NCI-H748 (cell line): ENCODE data around the gene YPEL2.
"Not testable (repeated sequence)": the region's sequence is repeated elsewhere in the genome, so short reads cannot be mapped to it uniquely, and the experiment has no call there.

Source experiments
- DNase-seq: peaks from one replicate; lab custom pipeline; 2025; ENCODE audit not compliant: unreplicated experiment; lab: John Stamatoyannopoulos, UW

The YPEL2 gene

DNA sequence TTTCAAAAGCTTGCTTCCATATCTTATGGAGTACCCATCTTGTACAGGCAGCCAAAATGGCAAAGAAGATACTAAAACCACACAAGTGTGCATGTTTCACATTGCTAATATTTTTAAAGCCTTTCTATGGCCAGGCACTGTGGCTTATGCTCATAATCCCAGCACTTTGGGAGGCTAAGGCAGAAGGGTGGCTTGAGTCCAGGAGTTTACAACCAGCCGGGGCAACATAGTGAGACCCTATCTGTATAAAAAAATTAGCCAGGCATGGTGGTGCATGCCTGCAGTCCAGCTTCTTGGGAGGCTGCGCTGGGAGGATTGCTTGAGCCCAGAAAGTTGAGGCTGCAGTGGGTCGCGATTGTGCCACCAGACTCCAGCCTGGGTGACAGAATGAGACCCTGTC, 71.3 kb downstream of the YPEL2 start:
- no peak for DNase-seq

DNA sequence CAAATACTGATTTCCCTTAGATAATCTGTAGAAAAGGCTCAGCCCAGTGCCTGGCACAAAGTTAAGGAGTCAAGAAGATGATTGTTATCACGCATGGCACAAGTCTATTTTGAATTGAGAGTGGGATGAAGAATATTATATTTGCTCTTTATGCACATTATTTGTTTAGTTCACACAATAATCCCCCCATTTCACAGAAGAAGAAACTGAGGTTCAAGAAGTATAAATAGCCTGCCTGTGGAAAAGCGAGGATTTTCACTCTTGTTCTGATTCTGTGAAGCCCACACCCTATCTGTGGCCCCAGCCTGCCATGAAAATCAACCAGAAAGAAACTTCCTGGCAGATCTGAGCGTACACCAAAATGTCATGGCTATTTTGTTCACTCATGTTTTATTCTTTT, 73.0 kb downstream of the YPEL2 start:
- no peak for DNase-seq

DNA sequence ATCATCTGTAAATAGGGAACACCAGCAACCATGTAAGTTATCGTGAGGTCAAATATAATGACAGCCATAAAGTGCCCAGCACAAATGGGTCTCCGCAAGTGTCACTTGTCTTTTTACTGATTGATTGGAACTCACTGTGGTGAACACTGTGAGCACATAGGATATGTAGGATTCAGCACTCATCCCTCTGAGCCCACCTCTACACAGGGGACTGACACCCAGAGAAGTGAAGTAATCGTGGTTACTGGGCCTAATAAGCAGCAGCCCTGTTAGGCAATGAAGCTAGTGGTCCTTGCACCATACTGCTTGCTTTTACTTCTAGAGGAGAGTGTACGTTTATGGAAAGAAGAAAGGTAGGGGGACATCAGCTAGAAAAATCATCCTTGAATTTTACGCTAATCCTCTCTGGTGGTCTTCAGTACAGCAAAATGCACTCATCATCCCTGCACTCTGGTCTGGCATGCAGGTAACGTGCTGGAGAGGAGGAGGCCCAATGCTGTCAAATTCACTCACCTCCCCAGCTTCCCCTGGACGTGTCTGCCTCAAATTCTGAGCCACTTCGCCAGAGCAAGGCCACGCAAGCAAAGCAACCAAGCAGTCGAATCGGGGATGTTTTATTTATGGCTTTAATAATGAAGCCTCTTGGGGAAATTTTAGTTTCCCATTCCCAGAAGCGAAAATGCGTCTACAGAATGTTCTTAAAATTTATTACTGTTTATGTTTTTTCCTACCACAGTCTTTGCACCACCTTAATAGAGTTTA, 74.7 kb downstream of the YPEL2 start:
- no peak for DNase-seq

DNA sequence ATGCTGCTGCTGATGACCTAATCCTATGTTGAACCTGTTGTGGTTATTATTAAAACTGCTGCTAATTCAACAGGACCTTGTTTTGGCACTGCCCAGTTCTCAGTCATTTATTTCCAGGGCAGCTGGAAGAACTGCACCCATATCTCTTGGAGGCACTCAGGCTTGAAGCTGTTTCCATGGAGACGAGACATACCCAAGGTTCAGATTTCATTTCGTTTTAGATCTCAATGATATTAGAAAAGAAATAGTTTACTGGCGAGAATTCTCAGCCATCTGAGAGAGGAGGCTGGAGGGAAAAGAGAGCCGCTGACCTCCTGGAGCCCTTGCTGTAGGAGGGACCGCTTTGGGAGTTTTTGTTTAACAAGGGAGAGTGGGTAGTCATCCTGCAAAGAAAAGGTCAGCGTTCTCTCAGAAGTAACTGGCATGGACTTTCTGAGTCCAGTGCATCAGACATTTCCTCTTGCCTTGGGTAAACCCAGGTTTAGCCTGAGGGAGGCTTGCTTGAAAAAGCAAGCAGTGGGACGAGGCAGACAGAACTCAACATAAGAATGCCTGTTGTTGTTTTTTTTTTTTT, 75.4 kb downstream of the YPEL2 start:
- DNase-seq: peak; percentile 76

DNA sequence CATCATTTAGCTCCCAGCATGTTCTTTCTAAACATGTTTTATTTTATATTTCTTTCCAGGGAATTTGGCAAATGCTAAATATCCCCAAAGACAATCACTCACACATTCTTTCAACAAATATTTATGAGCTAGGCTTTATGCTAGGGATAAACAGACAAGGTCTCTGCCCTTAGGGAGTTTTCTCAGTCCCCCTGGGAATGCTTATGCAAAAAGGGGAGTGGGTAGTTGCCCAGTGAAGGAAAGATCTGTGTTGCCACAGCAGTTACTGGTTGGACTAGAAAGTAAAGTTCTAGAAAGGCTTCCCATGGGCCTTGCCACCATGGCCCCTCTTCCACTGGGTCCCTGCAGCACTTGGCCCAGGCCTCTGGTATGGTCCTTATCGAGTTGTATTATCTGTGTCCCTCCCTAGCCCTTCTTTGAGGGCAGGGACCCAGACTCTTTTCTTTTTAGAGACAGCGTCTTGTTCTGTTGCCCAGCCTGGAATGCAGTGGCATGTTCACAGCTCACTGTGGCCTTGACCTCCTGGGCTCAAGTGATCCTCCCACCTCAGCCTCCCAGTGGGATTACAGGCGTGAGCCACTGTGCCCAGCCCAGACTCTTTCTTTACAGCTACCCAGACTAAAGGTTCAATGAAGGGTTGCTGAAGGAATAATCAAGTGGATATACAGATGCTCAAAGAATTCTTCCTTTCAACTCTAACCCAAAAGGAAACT, 78.0 kb downstream of the YPEL2 start:
- no peak for DNase-seq

DNA sequence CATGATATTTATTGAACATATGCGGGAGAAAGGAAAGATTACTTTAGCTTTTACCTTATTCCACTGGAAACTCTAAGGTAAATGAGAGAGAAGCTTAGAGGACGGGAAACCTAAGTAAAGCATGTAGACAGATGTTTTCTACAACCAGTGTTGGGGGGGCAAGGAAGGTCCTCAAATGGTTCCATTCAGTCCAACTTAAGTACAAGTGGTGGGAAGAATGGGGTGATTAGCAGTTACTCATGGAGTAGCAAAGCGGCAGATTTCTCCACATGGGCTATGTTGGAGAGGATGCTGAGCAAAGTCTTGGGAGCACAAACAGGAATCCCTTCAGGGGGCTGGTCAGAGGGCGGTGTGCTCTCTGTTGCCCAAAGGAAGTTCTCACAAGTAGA, 78.6 kb downstream of the YPEL2 start:
- no peak for DNase-seq

DNA sequence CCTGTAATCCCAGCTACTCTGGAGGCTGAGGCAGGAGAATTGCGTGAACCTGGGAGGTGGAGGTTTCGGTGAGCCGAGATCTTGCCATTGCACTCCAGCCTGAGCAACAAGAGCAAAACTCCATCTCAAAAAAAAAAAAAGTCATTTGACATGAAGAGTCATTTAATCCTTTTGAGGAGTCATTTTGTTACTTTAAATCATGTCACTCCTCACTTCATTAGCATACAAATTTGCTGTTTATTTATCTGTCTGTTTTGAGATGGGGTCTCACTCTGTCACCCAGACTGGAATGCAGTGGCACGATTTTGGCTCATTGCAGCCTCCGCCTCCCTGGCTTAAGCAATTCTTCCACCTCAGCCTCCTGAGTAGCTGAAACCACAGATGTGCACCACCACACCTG, 81.0 kb downstream of the YPEL2 start:
- not testable (repeated sequence) for DNase-seq

DNA sequence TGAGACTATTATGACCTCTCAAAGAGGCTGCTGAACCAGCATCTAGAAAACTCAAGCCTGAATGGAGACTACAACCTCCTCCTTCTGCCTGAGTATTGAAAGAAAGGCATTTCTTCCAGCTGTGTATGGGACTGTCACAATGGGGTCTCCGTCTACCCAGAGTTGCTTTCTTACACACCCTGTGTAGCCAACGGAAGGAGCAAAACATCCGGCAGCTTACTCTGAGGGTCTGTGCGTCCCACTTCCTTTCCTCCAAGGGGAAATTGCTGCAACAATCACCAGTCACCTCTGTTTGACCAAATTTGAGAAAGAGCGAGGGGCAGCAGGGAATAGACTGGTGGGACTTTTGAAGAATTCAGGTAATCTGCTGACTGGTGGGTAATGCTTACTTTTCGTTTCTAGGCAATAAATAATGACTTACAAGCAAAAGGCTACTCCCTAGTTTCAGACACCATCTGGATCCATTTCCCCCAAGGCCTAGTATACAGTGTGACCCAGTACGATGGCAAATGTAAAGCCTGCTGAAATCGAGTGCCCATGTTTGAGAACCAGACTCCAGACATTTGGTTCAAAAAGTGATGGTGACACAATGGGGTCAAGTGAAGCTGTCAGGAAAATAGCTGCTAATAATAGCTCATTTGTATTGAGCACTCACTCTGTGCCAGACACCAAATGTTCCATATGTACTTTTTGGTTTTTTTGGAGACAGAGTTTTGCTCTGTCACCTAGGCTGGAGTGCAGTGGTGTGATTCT, 81.7 kb downstream of the YPEL2 start:
- DNase-seq: no peak

DNA sequence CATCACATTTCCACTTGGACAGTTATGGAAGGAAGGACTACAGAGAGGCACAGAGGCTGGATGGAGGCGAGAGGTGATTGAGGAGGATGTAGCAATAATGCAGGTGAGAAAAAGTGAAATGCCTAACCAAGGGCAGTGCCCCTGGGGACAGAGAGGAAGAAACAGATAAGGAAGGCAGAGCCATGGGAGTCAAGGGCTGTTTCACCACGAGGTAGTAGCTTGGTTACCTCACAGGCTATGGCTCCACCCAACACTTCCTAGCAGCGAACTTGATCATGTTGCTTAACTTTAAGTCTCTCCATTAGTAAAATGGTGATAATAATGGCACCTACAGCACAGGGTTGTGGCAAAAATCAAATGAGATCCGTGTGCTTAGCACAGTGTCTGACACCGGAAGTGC, 83.9 kb downstream of the YPEL2 start:
- DNase-seq: no peak

DNA sequence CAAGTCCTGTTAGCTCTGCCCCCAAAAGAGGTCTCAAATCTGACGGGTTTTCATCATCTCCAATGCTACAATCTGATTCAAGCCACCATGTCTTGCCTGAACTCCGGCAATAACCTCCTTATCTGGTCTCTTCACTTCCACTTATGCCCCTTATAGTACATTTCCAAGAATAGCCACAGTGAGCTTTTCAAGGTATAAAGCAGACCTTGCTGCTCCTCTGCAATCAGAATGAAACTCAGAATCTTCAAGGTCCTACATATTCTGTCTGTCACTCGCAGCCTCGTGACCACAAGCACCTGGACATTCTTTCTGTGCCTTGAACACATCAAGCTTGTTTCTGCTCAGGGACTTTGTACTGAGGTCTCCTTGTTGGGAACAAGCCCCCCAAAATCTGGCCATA, 84.7 kb downstream of the YPEL2 start:
- no peak for DNase-seq

DNA sequence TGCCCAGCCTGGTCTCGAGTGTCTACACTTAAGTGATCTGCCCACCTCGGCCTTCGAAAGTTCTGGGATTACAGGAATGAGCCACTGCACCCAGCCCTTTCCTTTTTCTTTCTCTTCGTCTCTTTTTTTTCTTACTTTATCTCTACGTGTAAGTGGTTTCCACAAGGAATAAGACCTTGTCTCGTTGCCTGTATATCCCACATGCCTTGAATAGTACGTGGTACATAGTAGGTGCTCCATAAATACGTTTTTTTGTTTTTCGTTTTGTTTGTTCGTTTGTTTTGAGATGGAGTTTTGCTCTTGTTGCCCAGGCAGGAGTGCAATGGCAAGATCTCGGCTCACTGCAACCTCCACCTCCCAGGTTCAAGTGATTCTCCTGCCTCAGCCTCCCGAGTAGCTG, 86.0 kb downstream of the YPEL2 start:
- DNase-seq: no peak

DNA sequence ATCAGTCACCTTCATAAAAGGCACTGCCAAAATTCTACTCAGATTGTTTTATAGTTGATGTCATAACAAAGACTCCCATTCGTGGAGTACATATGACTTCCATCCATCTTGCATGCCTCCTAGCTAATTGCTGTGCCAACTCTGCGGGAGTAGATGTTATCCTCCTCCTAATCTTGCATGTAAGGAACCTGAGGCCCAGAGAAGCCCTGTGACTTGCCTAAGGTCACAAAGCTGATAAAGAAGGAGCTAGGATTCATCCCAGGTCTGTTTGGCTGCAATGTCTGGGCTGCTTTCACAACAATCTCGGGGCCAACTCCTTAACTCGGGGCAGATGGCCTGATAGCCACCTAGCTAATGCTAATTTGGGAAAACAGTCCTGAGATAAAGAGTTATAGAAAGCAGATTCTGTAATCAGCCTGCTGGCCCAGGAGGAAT, 87.3 kb downstream of the YPEL2 start:
- no peak for DNase-seq

DNA sequence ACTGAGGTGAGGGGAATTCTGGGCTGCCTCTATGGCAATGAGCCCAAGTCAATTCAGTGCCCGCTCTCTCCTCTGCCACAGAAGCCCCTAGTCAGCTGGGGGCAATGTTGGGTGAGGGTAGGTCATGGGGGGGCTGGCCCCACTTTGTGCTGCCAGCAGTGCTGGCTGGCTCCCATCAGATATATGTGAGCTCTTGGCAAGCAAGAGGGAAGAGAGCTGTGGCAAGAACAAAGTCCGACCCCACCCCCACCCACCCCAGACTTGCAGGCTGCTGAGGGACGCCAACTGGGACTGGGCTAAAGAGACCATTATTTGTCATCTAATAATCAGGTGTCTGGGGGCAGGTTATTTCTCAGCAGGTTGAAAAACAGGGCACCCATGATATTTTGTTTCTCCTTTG, 89.4 kb downstream of the YPEL2 start:
- no peak for DNase-seq

DNA sequence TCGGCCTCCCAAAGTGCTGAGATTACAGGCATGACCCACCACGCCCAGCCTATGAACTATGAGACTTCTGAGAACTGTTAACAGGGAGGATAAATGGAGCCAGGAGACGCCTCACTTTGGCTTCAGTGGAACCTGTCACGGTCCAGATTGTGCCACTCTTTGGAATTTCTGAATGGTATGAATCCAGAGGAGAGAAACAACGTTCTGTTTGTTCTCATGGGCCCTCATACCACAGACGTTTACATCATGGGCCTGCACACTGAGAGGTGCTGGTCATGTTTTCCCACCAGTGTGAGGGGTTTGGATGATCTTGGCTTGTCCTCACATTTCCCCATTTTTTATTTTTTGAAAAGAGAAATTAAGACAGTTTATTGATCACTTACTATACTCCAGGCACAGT, 90.3 kb downstream of the YPEL2 start:
- DNase-seq: no peak

DNA sequence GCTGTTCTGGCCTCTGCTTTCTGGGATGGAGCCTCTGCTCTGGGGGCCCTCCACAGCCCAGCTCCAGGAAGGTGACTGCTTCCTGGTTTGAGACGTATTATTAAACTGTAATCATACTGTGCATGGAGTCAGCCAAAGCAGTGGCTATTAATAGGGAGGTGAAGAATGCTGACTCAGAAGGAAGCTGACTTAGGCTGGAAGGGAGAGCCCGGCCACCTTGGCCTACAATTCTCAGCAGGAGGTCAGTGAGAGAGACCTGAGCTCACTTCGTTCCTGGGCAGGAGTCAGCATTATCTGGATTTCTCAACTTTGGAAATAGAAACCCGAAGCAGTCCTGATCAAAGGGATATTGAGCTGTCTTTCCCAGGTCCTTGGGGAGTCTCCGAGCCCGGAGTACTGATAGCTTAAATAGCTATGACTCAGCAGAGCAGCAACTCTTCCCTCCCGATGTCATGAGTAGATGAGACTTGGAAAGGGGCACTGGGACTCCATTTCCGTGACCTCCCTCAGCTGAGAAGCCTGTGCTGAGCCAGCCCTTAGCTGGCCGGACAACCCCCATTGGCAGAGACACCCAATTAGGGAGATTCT, 91.8 kb downstream of the YPEL2 start:
- DNase-seq: no peak

DNA sequence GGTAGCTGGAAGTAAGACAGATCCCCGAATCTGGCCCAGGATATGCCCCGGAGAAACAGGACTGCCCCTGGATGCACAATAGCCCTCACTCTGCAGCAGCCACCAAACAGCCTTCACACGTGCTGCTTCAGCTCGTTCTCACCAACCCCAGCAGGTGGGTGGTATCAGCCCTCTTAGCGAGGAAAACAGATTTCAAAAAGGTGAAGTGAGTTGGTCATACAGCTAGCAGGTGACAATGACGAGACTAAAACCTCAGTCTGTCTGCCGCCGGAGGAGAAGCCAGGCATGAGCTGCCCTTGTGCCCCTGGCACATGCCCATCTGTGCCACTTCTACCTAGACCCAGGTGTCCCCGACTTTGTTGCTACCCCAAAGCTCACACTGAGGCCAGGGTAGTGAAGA, 92.4 kb downstream of the YPEL2 start:
- no peak for DNase-seq

DNA sequence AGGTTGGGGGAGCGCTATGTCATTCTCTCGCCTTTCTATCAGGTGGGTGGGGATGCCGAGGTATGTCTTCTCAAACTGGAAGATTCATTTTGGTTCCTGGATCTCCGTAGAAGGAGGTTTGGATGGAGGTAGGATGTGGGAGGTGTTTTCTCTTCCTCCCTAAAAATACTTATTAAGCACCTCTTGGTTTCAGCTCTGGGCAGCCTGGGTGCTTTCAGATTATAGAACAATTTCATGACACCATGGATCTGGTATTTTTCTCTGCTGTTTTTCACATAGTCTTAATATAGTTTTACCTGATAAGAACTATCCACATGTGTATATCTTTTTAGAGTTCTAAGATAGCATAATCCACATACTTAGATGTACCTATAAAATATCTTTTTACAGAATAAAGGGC, 92.9 kb downstream of the YPEL2 start:
- no peak for DNase-seq

DNA sequence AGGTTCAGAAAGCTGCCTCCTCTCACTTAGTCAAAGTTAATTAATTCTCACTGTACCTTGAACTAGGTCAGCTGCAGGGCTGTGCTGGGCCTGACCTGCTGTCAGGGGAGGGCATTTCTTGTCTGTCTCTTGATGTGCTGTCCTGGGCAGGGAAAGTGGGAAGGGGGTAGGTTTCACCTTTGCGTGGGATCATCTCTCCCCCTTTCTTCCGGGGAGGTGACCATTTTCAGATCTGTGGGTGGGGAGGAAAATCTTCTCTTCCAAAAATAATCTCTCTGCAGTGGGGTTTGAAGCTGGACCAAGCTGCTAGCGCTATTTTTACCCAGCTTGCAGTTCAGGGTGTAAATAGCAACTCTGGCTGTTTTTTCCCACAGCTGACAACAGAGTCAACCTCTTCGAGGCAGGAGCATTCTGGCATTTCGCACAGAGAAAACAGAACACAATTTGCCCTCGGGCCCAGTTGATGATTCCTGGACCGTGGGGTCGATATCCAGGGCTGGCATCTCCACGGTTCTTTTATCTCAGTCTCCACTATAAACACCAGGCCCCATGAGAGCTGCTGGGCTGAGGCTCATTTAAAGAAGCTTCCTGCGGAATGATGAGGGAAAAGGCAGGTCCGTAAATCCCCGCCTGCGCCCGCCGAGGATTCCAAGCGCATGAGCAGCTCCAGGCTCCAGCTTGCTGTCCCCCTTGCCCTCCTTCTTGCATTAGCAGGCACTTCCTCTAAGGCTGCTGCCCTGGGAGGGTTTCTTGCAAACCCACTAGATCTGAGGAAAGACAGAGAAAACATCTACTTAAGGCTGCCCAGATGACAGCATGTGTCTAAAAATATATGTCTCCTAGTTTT, 93.9 kb downstream of the YPEL2 start:
- DNase-seq: no peak

DNA sequence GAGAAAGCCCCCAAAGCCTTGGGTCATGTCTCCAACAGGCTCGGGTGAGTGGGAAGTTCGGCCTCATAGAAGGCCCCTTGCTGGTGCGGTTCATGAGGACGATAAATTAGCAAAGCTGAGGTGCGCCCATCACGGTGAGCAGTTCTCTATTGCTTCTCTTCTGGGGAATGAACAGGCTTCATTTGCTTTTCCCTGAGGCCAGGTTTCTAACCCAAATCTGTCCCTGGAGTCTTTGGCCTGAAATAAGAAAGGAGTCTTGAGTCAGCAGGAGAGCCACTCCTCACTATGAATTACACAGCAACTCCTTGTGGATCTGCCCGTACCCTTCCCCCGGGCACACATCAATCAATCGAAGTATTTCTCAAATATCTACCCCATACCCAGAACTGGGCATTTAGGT, 94.6 kb downstream of the YPEL2 start:
- DNase-seq: no peak

DNA sequence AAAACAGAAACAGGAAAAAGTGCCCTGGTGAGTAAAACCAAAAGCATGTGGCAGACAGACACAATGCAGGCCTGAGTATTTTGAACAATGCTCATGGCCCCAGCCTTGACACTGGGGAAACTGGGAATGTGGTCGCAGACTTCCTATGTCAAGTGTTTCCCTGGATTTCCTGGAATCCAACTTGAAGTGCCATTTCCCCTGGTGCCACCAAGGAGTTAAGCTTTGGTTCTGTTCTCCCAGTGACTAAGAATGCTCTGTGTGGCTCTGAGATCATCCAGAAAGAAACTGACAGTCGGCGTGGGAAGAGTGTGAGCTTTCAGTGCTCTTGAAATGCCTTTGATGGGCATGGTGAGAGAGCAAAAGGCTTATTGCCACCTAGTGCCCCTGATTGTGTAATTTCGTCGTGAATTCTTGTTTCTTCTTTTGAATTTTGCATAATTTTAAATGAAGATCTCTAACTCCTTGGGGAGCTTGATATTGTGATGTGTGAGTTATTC, 96.0 kb downstream of the YPEL2 start:
- DNase-seq: no peak
